Endothelial cell (in vitro differentiated cells): ENCODE measurements around the gene TEX261. TPM values are rescaled to one million over a fixed set of nuclear protein-coding genes. Genes with fewer than 3 reads are reported as not detected.
"Not testable (repeated sequence)": the region's sequence is repeated elsewhere in the genome, so short reads cannot be mapped to it uniquely, and the experiment has no call there.

Experiments
- DNase-seq: peaks from one replicate; pipeline ENCODE4 v3.0.0; 2021; ENCODE audit warnings: low spot score
- H3K27ac Mint-ChIP-seq: one replicate; pipeline ENCODE4 v1.8.0; 2021; ENCODE audit warnings: mixed read lengths, inconsistent platforms; ENCODE audit not compliant: unreplicated experiment
- H3K27me3 Mint-ChIP-seq: one replicate; pipeline ENCODE4 v1.8.0; 2021; ENCODE audit warnings: mild to moderate bottlenecking, moderate library complexity, mixed read lengths, inconsistent platforms; ENCODE audit not compliant: unreplicated experiment
- H3K36me3 Mint-ChIP-seq: one replicate; pipeline ENCODE4 v1.8.0; 2021; ENCODE audit warnings: mild to moderate bottlenecking, low read depth, mixed read lengths, inconsistent platforms; ENCODE audit not compliant: unreplicated experiment
- H3K4me1 Mint-ChIP-seq: one replicate; pipeline ENCODE4 v1.8.0; 2021; ENCODE audit warnings: mild to moderate bottlenecking, mixed read lengths, inconsistent platforms; ENCODE audit not compliant: unreplicated experiment
- H3K4me3 Mint-ChIP-seq: one replicate; pipeline ENCODE4 v1.8.0; 2021; ENCODE audit warnings: mild to moderate bottlenecking, mixed read lengths, inconsistent platforms; ENCODE audit not compliant: unreplicated experiment
- H3K9me3 Mint-ChIP-seq: one replicate; pipeline ENCODE4 v1.8.0; 2021; ENCODE audit warnings: mixed read lengths, inconsistent platforms; ENCODE audit not compliant: unreplicated experiment
- CTCF ChIP-seq: fragments of 200-600 bp; sonication (generic); IDR thresholded peaks from one replicate; pipeline ENCODE4 v1.5.0; 2021; ENCODE audit warnings: antibody characterized with exemption; ENCODE audit not compliant: unreplicated experiment
- long read RNA-seq: library from polyadenylated mRNA; unstranded; transcript quantifications from one replicate; pipeline ENCODE4 v2.0.0, GENCODE V29; 2020; ENCODE audit not compliant: unreplicated experiment
- total RNA-seq: library from RNA; stranded (reverse); fragmentation: NEBNext Ultra II Directional; extraction: Animal tissue kit (Norgen Biotek cat#: 25700); gene quantifications from one replicate; pipeline ENCODE4 v1.2.1, GENCODE V29; 2021; ENCODE audit not compliant: unreplicated experiment

TEX261 gene
- 37.1 TPM for total RNA-seq
- long read RNA-seq, partial matches to known transcripts = 0 of 4 reads
- long read RNA-seq, other reads (novel, unspliced or antisense) = 3 of 4 reads

DNA sequence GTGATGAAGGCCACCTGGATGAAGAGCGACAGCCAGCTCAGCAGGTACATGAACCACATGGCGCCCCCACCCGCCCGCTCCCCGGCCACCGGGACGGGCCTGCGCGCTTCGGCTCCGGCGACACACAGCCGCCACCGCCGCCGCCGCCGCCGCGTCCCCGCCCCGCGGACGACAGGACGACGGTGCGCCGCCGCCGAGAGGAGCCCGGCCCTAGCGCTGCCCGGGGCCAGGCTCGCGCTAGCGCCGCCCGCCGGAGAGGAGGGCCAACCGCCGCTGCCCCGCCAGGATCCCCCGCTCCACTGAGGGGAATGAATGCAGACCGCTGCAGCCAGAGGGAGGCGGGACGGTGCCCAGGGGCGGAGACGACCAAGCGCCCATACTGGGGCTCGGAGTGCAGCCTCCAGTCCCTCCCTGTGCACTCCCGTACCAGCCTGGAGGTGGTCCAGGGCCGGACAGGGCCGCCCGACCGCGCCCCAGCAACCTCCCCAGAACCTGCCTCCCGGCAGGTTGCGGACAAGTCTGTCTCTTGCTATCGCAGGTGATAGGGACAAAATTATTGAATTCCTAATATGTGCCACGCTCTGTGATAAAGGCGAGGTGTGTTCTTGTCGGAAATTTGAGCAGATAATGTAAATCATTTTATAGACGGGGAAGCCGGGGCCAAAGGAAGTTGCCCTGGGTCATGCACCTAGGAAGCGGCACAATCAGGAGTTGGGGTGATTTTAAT is at the start of gene TEX261:
TSS of gene TEX261 (minus strand) at position 175 of the 727 bp plus-strand sequence. CDS start at position 59, 116 bp downstream.
- Mint-ChIP-seq H3K27me3 (peaks cover 8% of the 10 kb centered on the region), H3K4me1 (peaks cover 25% of the 10 kb centered on the region), H3K9me3 (no peaks in the 10 kb centered on the region), H3K4me3 (peak within 1 kb of the TSS; percentile 99), H3K27ac (peak within 1 kb of the TSS; percentile 40), H3K36me3 (peaks cover 18% of the 10 kb centered on the region)
- peak; percentile 97 for DNase-seq
- TF ChIP-seq CTCF = no peak

- Mint-ChIP-seq H3K27me3 (peaks cover 5% of the 10 kb centered on the region), H3K36me3 (no peaks in the 10 kb centered on the region), H3K27ac (no peak overlapping the region), H3K4me3 (no peak overlapping the region), H3K4me1 (no peaks in the 10 kb centered on the region), H3K9me3 (no peaks in the 10 kb centered on the region)
- no peak for TF ChIP-seq CTCF
- DNase-seq = no peak
Measured at GRCh38 chr2:71043531-71044407, 49.1 kb upstream of the TEX261 start.

- H3K27me3 Mint-ChIP-seq = peaks cover 3% of the 10 kb centered on the region
- no peak for DNase-seq
- H3K4me3 Mint-ChIP-seq = no peak overlapping the region
- no peaks in the 10 kb centered on the region for H3K4me1 Mint-ChIP-seq
- no peak for TF ChIP-seq CTCF
- H3K36me3 Mint-ChIP-seq = no peaks in the 10 kb centered on the region
- no peak overlapping the region for H3K27ac Mint-ChIP-seq
- no peaks in the 10 kb centered on the region for H3K9me3 Mint-ChIP-seq
Measured at GRCh38 chr2:71042287-71042686, 47.6 kb upstream of the TEX261 start.

DNA sequence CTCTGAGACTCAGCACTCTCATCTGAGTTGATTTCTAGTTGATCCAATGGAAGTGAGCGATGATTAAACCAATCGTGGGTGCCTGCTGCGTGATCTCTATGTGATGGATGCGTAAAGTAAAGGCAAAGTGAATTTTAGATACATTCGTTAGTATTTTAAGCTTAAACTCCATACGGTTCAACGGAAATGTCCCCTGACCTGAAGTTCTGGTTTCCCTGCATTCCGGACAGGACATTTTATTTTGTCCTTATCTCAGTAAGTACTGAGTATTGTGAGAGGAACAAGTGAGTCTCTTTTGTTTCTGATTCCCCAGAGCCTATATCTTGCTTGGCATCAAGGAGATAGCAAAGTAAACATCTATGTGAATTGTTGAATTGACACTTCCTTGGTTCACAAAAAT is 41.6 kb upstream of the TEX261 start:
- not testable (repeated sequence) for H3K27me3 Mint-ChIP-seq, H3K9me3 Mint-ChIP-seq

GRCh38 chr2:71023553-71024243 is 29.0 kb upstream of the TEX261 start:
- DNase-seq, H3K27ac Mint-ChIP-seq, H3K4me1 Mint-ChIP-seq, H3K36me3 Mint-ChIP-seq, H3K27me3 Mint-ChIP-seq, H3K9me3 Mint-ChIP-seq, H3K4me3 Mint-ChIP-seq: not testable (repeated sequence)

More for the DNA sequence above, 41.6 kb upstream of the TEX261 start:
- not testable (repeated sequence) for H3K4me3 Mint-ChIP-seq, H3K4me1 Mint-ChIP-seq, H3K36me3 Mint-ChIP-seq, DNase-seq, H3K27ac Mint-ChIP-seq

DNA sequence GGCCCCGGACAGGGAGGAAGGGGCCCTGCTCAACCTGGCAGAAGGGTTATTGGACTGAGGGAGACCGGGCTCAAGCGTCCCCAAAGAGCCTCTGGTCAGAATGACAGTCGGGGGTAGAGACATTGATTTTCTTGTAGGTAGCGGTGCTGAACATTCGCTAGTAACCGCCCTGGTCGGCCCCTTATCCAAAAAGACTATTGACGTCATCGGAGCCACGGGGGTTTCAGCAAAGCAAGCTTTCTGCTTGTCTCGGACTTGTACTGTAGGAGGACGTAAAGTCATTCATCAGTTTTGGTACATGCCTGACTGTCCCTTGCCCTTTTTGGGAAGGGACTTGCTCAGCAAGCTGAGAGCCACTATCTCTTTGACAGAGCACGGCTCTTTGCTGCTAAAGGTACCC is 26.7 kb upstream of the TEX261 start:
- H3K4me3 Mint-ChIP-seq, H3K4me1 Mint-ChIP-seq, H3K9me3 Mint-ChIP-seq, H3K27ac Mint-ChIP-seq, H3K36me3 Mint-ChIP-seq, H3K27me3 Mint-ChIP-seq, DNase-seq: not testable (repeated sequence)

DNA sequence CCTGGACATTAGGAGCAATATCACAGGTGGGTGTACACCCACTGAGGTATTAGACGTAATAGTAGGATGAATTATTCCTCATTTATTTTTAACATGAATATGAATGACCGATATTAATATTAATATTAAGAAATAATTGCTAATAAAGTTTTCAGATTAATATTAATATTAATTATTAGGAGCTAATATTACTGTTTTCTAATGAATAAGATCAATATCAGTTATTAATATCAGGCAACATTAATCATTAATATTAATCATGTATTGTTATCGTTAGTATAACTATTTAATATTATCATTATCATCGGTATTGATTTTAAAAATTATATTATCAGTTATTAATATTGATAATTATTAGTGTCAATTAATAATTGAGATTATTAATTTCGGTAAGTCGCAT is 25.3 kb upstream of the TEX261 start:
- not testable (repeated sequence) for DNase-seq, H3K4me1 Mint-ChIP-seq, H3K9me3 Mint-ChIP-seq, H3K27me3 Mint-ChIP-seq, H3K4me3 Mint-ChIP-seq, H3K36me3 Mint-ChIP-seq, H3K27ac Mint-ChIP-seq
